Fibroblast of lung (primary cell): Measurements from ENCODE around the gene CLPTM1L. TPM values are rescaled to one million over a fixed set of nuclear protein-coding genes. Genes with fewer than 3 reads are reported as not detected.

ENCODE experiments used
- DNase-seq, 2 donors: peaks; one replicate each; pipeline versions ENCODE4 v3.0.0 to v3.0.0-alpha.2; 2010; ENCODE audit warnings: low read depth in 2 of 2
- H2AFZ ChIP-seq: 2 replicates; pipeline ENCODE4 v1.5.1; 2012; ENCODE audit warnings: low read length, control low read depth, inconsistent platforms
- H3K27ac ChIP-seq: 2 replicates; pipeline ENCODE4 v1.5.1; 2011; ENCODE audit warnings: low read length, control low read depth; ENCODE audit not compliant: insufficient read depth
- H3K27me3 ChIP-seq: 2 replicates; pipeline ENCODE4 v1.5.1; 2011; ENCODE audit warnings: mild to moderate bottlenecking, low read length; ENCODE audit not compliant: control insufficient read depth, insufficient read depth
- H3K36me3 ChIP-seq: 2 replicates; pipeline ENCODE4 v1.5.1; 2011; ENCODE audit warnings: low read length; ENCODE audit not compliant: control insufficient read depth, insufficient read depth
- H3K4me1 ChIP-seq: 2 replicates; pipeline ENCODE4 v1.5.1; 2011; ENCODE audit warnings: low read length; ENCODE audit not compliant: control insufficient read depth, insufficient read depth; ENCODE audit errors: extremely low read depth
- H3K4me2 ChIP-seq: 2 replicates; pipeline ENCODE4 v1.5.1; 2011; ENCODE audit warnings: low read length, control low read depth; ENCODE audit not compliant: insufficient read depth; ENCODE audit errors: extremely low read depth
- H3K4me3 ChIP-seq, 4 experiments: fragments of 200-600 bp in 1 of 4; sonication (generic) in 1 of 4; replicated peaks in 1 of 4; 2 replicates each; pipeline ENCODE4 v1.5.1; 2011 to 2016; ENCODE audit warnings: low read length in 4 of 4, low read depth in 3 of 4, mild to moderate bottlenecking in 3 of 4, control low read depth in 2 of 4, inconsistent platforms in 1 of 4, mixed read lengths in 1 of 4; ENCODE audit not compliant: insufficient read depth in 1 of 4; ENCODE audit errors: control extremely low read depth in 1 of 4
- H3K79me2 ChIP-seq: 2 replicates; pipeline ENCODE4 v1.5.1; 2012; ENCODE audit warnings: mild to moderate bottlenecking, low read length, inconsistent platforms; ENCODE audit not compliant: control insufficient read depth, insufficient read depth
- H3K9ac ChIP-seq: 2 replicates; pipeline ENCODE4 v1.5.1; 2011; ENCODE audit warnings: mild to moderate bottlenecking, low read length, control low read depth; ENCODE audit not compliant: insufficient read depth
- H3K9me3 ChIP-seq: 2 replicates; pipeline ENCODE4 v1.5.1; 2012; ENCODE audit warnings: low read depth, low read length; ENCODE audit not compliant: control insufficient read depth, insufficient read depth
- H4K20me1 ChIP-seq: 2 replicates; pipeline ENCODE4 v1.5.1; 2011; ENCODE audit warnings: low read length; ENCODE audit not compliant: control insufficient read depth, insufficient read depth; ENCODE audit errors: extremely low read depth
- EZH2 ChIP-seq: IDR thresholded peaks from 2 replicates; pipeline ENCODE4 v1.5.1; 2012; ENCODE audit warnings: low read length, control low read depth, mild to moderate bottlenecking; ENCODE audit errors: missing control alignments
- polyA plus RNA-seq, 2 donors: library from polyadenylated mRNA; depleted of rRNA in 1 of 2; stranded (reverse) in 1 of 2; unstranded in 1 of 2; fragments of >200 nt; gene quantifications; 2 replicates each; pipeline ENCODE4 v1.2.1, GENCODE V29; 2011 to 2012; ENCODE audit warnings: missing spikeins in 1 of 2
- total RNA-seq: library from RNA; depleted of rRNA; stranded (reverse); fragments of >200 nt; gene quantifications from 2 replicates; pipeline ENCODE4 v1.2.1, GENCODE V29; 2014
- TF ChIP-seq, protein P1 (sequence below), 2 donors: IDR thresholded peaks in 1 of 2; conservative IDR thresholded peaks in 1 of 2; 1 replicate in 1 of 2; 2 replicates in 1 of 2; pipeline ENCODE4 v1.5.1; 2011 to 2012; ENCODE audit warnings: low read length in 2 of 2, control low read depth in 1 of 2, inconsistent platforms in 1 of 2, low read depth in 1 of 2, mild to moderate bottlenecking in 1 of 2

The CLPTM1L gene
- total and polyA plus RNA-seq, 2 donors (not counting 1 experiment from before 2014, with no cell fraction given) = 89.3 to 215 TPM

DNA sequence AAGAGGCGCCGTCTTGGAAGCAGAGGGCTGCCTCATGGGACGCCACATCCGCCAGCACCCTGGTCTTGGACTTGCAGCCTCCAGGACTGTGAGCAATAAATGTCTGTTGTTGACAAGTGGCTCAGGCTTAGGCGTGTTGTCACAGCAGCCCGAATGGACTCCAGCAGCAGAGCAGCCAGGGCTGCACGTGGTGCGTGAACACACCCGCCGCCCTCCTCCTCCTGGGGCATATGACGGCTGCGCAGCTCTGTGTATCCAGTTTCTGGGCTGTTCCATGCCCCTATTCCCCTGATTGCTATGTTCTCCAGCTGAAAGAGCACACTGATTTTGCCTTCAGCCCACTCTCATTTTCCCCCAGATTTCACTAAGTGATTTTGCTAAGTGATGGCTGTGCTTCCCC, 36.0 kb upstream of the CLPTM1L start:
- no peak overlapping the region for H2AFZ ChIP-seq
- H3K27me3 ChIP-seq = no peaks in the 10 kb centered on the region
- H3K4me1 ChIP-seq = no peaks in the 10 kb centered on the region
- no peaks in the 10 kb centered on the region for H3K36me3 ChIP-seq
- no peak overlapping the region for H3K9ac ChIP-seq
- H3K4me2 ChIP-seq = no peak overlapping the region
- no peak for TF ChIP-seq EZH2
- TF ChIP-seq, protein P1, sequence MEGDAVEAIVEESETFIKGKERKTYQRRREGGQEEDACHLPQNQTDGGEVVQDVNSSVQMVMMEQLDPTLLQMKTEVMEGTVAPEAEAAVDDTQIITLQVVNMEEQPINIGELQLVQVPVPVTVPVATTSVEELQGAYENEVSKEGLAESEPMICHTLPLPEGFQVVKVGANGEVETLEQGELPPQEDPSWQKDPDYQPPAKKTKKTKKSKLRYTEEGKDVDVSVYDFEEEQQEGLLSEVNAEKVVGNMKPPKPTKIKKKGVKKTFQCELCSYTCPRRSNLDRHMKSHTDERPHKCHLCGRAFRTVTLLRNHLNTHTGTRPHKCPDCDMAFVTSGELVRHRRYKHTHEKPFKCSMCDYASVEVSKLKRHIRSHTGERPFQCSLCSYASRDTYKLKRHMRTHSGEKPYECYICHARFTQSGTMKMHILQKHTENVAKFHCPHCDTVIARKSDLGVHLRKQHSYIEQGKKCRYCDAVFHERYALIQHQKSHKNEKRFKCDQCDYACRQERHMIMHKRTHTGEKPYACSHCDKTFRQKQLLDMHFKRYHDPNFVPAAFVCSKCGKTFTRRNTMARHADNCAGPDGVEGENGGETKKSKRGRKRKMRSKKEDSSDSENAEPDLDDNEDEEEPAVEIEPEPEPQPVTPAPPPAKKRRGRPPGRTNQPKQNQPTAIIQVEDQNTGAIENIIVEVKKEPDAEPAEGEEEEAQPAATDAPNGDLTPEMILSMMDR (conservative IDR thresholded peaks at IDR 0.05 in 1 of 2, IDR thresholded peaks at IDR 0.05 in 1 of 2; ENCODE audit: low read depth in 1 of 2, low read length in 2 of 2) = no peak
- H4K20me1 ChIP-seq = no peaks in the 10 kb centered on the region
- H3K9me3 ChIP-seq = no peaks in the 10 kb centered on the region
- H3K79me2 ChIP-seq = no peaks in the 10 kb centered on the region
- no peak overlapping the region for H3K4me3 ChIP-seq
- no peak overlapping the region for H3K27ac ChIP-seq
- no peak for DNase-seq

GRCh38 chr5:1380011-1380817, 35.3 kb upstream of the CLPTM1L start:
- peak overlapping the region; percentile 25 for H3K4me2 ChIP-seq
- H3K4me3 ChIP-seq = no peak overlapping the region
- DNase-seq = peak; percentile 12 to 32

GRCh38 chr5:1378866-1379659, 34.2 kb upstream of the CLPTM1L start:
- H3K27me3 ChIP-seq = no peaks in the 10 kb centered on the region
- no peaks in the 10 kb centered on the region for H3K4me1 ChIP-seq
- no peaks in the 10 kb centered on the region for H4K20me1 ChIP-seq
- no peak overlapping the region for H3K27ac ChIP-seq
- no peak overlapping the region for H3K4me2 ChIP-seq
- no peak overlapping the region for H3K4me3 ChIP-seq
- H3K9ac ChIP-seq = no peak overlapping the region
- no peaks in the 10 kb centered on the region for H3K9me3 ChIP-seq
- H3K79me2 ChIP-seq = no peaks in the 10 kb centered on the region
- TF ChIP-seq, protein P1 (conservative IDR thresholded peaks at IDR 0.05 in 1 of 2, IDR thresholded peaks at IDR 0.05 in 1 of 2; ENCODE audit: low read depth in 1 of 2, low read length in 2 of 2) = no peak
- TF ChIP-seq EZH2 = no peak
- DNase-seq = no peak
- no peak overlapping the region for H2AFZ ChIP-seq
- no peaks in the 10 kb centered on the region for H3K36me3 ChIP-seq

More at GRCh38 chr5:1380011-1380817, 35.3 kb upstream of the CLPTM1L start:
- no peaks in the 10 kb centered on the region for H3K27me3 ChIP-seq
- H4K20me1 ChIP-seq = no peaks in the 10 kb centered on the region
- no peak overlapping the region for H2AFZ ChIP-seq
- no peaks in the 10 kb centered on the region for H3K79me2 ChIP-seq
- no peak overlapping the region for H3K9ac ChIP-seq
- TF ChIP-seq, protein P1 (conservative IDR thresholded peaks at IDR 0.05 in 1 of 2, IDR thresholded peaks at IDR 0.05 in 1 of 2; ENCODE audit: low read depth in 1 of 2, low read length in 2 of 2) = peak in 1 of 2 donors; percentile 56
- no peak for TF ChIP-seq EZH2
- no peaks in the 10 kb centered on the region for H3K36me3 ChIP-seq
- H3K27ac ChIP-seq = no peak overlapping the region
- H3K9me3 ChIP-seq = no peaks in the 10 kb centered on the region
- no peaks in the 10 kb centered on the region for H3K4me1 ChIP-seq
